ENCODE measurements around the gene ST3GAL3. TPM values are rescaled to one million over a fixed set of nuclear protein-coding genes. Genes with fewer than 3 reads are reported as not detected.

ST3GAL3 gene
- total and polyA plus RNA-seq, 10 of the 15 experiments (the other 5 are each of a cell fraction or from before 2014, with no cell fraction given) = 1.2 to 19.3 (median 11.0) TPM

DNA sequence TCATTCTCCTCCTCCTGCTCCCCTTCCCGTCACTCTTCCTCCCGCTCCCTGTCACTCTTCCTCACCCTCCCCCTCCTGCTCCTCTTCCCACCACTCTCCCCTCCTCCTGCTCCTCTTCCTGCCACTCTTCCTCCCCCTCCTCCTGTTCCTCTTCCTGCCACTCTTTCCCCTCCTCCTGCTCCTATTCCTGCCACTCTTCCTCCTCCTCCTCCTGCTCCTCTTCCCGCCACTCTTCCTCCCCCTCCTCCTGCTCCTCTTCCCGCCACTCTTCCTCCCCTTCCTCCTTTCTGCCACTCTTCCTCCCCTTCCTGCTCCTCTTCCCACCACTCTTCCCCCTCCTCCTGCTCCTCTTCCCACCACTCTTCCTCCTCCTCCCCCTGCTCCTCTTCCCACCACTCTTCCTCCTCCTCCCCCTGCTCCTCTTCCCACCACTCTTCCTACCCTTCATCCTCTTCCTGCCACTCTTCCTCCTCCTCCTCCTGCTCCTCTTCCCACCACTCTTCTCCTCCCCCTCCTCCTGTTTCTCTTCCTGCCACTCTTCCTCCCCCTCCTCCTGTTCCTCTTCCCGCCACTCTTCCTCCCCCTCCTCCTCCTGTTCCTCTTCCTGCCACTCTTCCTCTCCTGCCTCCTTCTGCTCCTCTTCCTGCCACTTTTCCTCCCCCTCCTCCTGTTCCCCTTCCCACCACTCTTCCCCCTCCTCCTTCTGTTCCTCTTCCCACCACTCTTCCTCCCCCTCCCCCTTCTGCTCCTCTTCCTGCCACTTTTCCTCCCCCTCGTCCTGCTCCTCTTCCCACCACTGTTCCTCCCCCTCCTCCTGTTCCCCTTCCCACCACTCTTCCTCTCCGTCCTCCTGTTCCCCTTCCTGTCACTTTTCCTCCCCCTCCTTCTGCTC lies 197.6 kb downstream of the ST3GAL3 start:
- no peak for FAIRE-seq
- ChIA-PET SMC1A (ENCODE audit: uncharacterized antibody, unreplicated experiment) (no interaction called here), RAD21 (ENCODE audit: unreplicated experiment) (interaction anchor here (1.3 kb wide), 1 partner anchor 141 kb away, joined by 7 read pairs; no protein-coding TSS in a partner anchor), POLR2A (no interaction called here), CTCF (interaction anchor here (0.8 kb wide), 1 partner anchor 141 kb away, joined by 3 read pairs; no protein-coding TSS in a partner anchor)
- WGBS (ENCODE audit: insufficient coverage, insufficient replicate concordance, low lambda C conversion rate, missing lambda C conversion rate) = 25% methylated on average over 1 of the region's 7 CpGs
- DNase-seq (ENCODE audit: low read depth, low spot score) = no peak
- H3K27me3 ChIP-seq (replicated peaks in 1 of 2; ENCODE audit: control insufficient read depth in 2 of 2, insufficient read depth in 2 of 2, low read length in 1 of 2) = no peaks in the 10 kb centered on the region
- no peak overlapping the region for H2AFZ ChIP-seq (ENCODE audit: control insufficient read depth, low read depth, low read length)
- no peak overlapping the region for H3K4me3 ChIP-seq
- no TSS peak for BruUV-seq (replicated peaks)
- no peaks in the 10 kb centered on the region for H3K79me2 ChIP-seq (ENCODE audit: control insufficient read depth, insufficient read depth, low read length)
- H4K20me1 ChIP-seq (ENCODE audit: control insufficient read depth, insufficient read depth) = no peaks in the 10 kb centered on the region
- no peak overlapping the region for H3K9ac ChIP-seq (ENCODE audit: control insufficient read depth, insufficient read depth, low read length)
- H3K4me1 ChIP-seq (ENCODE audit: control insufficient read depth, insufficient read depth, low read length) = no peaks in the 10 kb centered on the region
- in situ Hi-C loops (cut with MboI) = no loop called here
- no peaks in the 10 kb centered on the region for H3K9me3 ChIP-seq (replicated peaks; ENCODE audit: control insufficient read depth, insufficient read depth, low read length)
- no peaks in the 10 kb centered on the region; a peak in 1 of 4 replicates for H3K36me3 ChIP-seq (ENCODE audit: control insufficient read depth in 2 of 2, insufficient read depth in 2 of 2, low read length in 1 of 2)
- no peak overlapping the region for H3K27ac ChIP-seq (ENCODE audit: control insufficient read depth, insufficient read depth)
- ATAC-seq = no peak
- H3K4me2 ChIP-seq (ENCODE audit: control insufficient read depth, insufficient read depth) = no peak overlapping the region
- intact Hi-C loops (cut with micrococcal nuclease; ENCODE audit: unreplicated experiment) = no loop called here
- TF ChIP-seq CUX1 (IDR thresholded peaks at IDR 0.05; ENCODE audit: insufficient replicate concordance, low read depth, low read length) = no peak
- TF ChIP-seq, protein P1, sequence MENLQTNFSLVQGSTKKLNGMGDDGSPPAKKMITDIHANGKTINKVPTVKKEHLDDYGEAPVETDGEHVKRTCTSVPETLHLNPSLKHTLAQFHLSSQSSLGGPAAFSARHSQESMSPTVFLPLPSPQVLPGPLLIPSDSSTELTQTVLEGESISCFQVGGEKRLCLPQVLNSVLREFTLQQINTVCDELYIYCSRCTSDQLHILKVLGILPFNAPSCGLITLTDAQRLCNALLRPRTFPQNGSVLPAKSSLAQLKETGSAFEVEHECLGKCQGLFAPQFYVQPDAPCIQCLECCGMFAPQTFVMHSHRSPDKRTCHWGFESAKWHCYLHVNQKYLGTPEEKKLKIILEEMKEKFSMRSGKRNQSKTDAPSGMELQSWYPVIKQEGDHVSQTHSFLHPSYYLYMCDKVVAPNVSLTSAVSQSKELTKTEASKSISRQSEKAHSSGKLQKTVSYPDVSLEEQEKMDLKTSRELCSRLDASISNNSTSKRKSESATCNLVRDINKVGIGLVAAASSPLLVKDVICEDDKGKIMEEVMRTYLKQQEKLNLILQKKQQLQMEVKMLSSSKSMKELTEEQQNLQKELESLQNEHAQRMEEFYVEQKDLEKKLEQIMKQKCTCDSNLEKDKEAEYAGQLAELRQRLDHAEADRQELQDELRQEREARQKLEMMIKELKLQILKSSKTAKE (IDR thresholded peaks at IDR 0.05; ENCODE audit: low read depth, poor library complexity, severe bottlenecking) = no peak
- no peak for TF ChIP-seq SUPT20H (IDR thresholded peaks at IDR 0.05; ENCODE audit: borderline replicate concordance, control insufficient read depth, low read depth, low read length)
- TF ChIP-seq IKZF1 (conservative IDR thresholded peaks at IDR 0.05) = no peak
- TF ChIP-seq, protein P2, sequence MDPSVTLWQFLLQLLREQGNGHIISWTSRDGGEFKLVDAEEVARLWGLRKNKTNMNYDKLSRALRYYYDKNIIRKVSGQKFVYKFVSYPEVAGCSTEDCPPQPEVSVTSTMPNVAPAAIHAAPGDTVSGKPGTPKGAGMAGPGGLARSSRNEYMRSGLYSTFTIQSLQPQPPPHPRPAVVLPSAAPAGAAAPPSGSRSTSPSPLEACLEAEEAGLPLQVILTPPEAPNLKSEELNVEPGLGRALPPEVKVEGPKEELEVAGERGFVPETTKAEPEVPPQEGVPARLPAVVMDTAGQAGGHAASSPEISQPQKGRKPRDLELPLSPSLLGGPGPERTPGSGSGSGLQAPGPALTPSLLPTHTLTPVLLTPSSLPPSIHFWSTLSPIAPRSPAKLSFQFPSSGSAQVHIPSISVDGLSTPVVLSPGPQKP (IDR thresholded peaks at IDR 0.05; ENCODE audit: low read depth, low read length) = no peak
- no peak for TF ChIP-seq ZBTB40 (IDR thresholded peaks at IDR 0.05; ENCODE audit: borderline replicate concordance)
- no peak for TF ChIP-seq ZNF274 (IDR thresholded peaks at IDR 0.05; ENCODE audit: insufficient read depth, insufficient read length)
- TF ChIP-seq PML (IDR thresholded peaks at IDR 0.05; ENCODE audit: low read length) = no peak

Data from GM12878 (cell line).